HepG2 (cell line): ENCODE measurements around the gene TMEM87A. TPM values are rescaled to one million over a fixed set of nuclear protein-coding genes. Genes with fewer than 3 reads are reported as not detected.

ENCODE experiments used
- ATAC-seq: fragments of 200-7000 bp; cut with Tn5 transposase; 3 replicates; pipeline ENCODE4 v1.9.1; 2020; ENCODE audit warnings: mild to moderate bottlenecking, moderate library complexity
- BruUV-seq: library from RNA; stranded (reverse); fragments of 400-500 nt; replicated peaks from 2 replicates; lab custom pipeline; 2021; lab: Mats Ljungman, UMichigan
- CTCF ChIA-PET: fragments of 300-600 bp; formaldehyde crosslinking; extraction: SDS; loops from one replicate; lab custom pipeline; 2021; ENCODE audit warnings: low total read pairs, inconsistent platforms, low intra/inter-chr PET ratio; lab: Yijun Ruan, JAX
- POLR2A ChIA-PET: fragments of 350-600 bp; sonication (Branson Sonifier 250); formaldehyde crosslinking; loops from one replicate; lab custom pipeline; 2020; ENCODE audit warnings: antibody characterized with exemption, inconsistent platforms; lab: Yijun Ruan, JAX
- DNase-seq: peaks from one replicate; pipeline ENCODE4 v3.0.0-alpha.2; 2015; ENCODE audit warnings: low spot score
- FAIRE-seq: peaks from 3 replicates; lab custom pipeline; 2011; peaks lifted over from hg19 to GRCh38; lab: Jason Lieb, UNC
- H2AFZ ChIP-seq: one replicate; pipeline ENCODE4 v1.6.1; 2011; ENCODE audit warnings: low read length, inconsistent platforms
- H3K27ac ChIP-seq: fragments of 300-600 bp; 3 replicates; pipeline ENCODE4 v1.8.0; 2011; ENCODE audit warnings: mixed run types, mild to moderate bottlenecking, mixed read lengths, low read length, inconsistent platforms; ENCODE audit not compliant: insufficient read depth; ENCODE audit errors: extremely low read length
- H3K27me3 ChIP-seq, 2 experiments: fragments of 200-600 bp in 1 of 2; 2 replicates in 1 of 2; 3 replicates in 1 of 2; pipeline versions ENCODE4 v1.6.0 to v1.8.0; 2011; ENCODE audit warnings: low read length in 2 of 2, mild to moderate bottlenecking in 2 of 2, moderate library complexity in 2 of 2, inconsistent platforms in 1 of 2; ENCODE audit not compliant: insufficient read depth in 2 of 2, control insufficient read depth in 1 of 2
- H3K36me3 ChIP-seq, 2 experiments: fragments of 200-600 bp in 1 of 2; replicated peaks in 1 of 2; 2 replicates in 1 of 2; 3 replicates in 1 of 2; pipeline versions ENCODE4 v1.5.1 to v1.8.0; 2011; ENCODE audit warnings: low read length in 2 of 2, inconsistent platforms in 1 of 2; ENCODE audit not compliant: insufficient read depth in 2 of 2, control insufficient read depth in 1 of 2
- H3K4me1 ChIP-seq: 2 replicates; pipeline ENCODE4 v1.5.1; 2012; ENCODE audit warnings: low read length, inconsistent platforms; ENCODE audit not compliant: insufficient read depth
- H3K4me2 ChIP-seq: 2 replicates; pipeline ENCODE4 v1.6.0; 2011; ENCODE audit warnings: low read depth, low read length, inconsistent platforms
- H3K4me3 ChIP-seq, 3 experiments: fragments of 200-600 bp in 1 of 3; sonication (generic), shearing (Covaris generic) in 1 of 3; replicated peaks in 1 of 3; 2 replicates each; pipeline ENCODE4 v1.5.1; 2011 to 2016; ENCODE audit warnings: low read length in 3 of 3, inconsistent platforms in 2 of 3, low read depth in 2 of 3, mild to moderate bottlenecking in 2 of 3, control low read depth in 1 of 3, mixed read lengths in 1 of 3; ENCODE audit not compliant: insufficient read depth in 1 of 3
- H3K79me2 ChIP-seq: one replicate; pipeline ENCODE4 v1.6.1; 2011; ENCODE audit warnings: low read length, inconsistent platforms; ENCODE audit not compliant: insufficient read depth
- H3K9ac ChIP-seq: 2 replicates; pipeline ENCODE4 v1.6.0; 2011; ENCODE audit warnings: mild to moderate bottlenecking, low read depth, low read length, inconsistent platforms; ENCODE audit not compliant: insufficient read depth
- H3K9me3 ChIP-seq: 2 replicates; pipeline ENCODE4 v1.5.1; 2012; ENCODE audit warnings: mild to moderate bottlenecking, low read length
- H4K20me1 ChIP-seq: 2 replicates; pipeline ENCODE4 v1.6.0; 2011; ENCODE audit warnings: inconsistent platforms, mild to moderate bottlenecking, low read length, moderate library complexity; ENCODE audit not compliant: insufficient read depth
- ARID2 ChIP-seq: sonication (generic); formaldehyde crosslinking; IDR thresholded peaks from 2 replicates; pipeline ENCODE4 v1.8.1; 2022; ENCODE audit warnings: mild to moderate bottlenecking, missing genetic modification reagents, borderline replicate concordance
- ASH2L ChIP-seq: fragments of 300-600, 200-600 bp; sonication (generic); IDR thresholded peaks from 2 replicates; pipeline ENCODE4 v1.7.0; 2017; ENCODE audit warnings: low read depth, mild to moderate bottlenecking, moderate library complexity, mixed read lengths, low read length; ENCODE audit not compliant: insufficient read length
- CEBPB ChIP-seq: IDR thresholded peaks from 2 replicates; pipeline ENCODE4 v1.6.1; 2011; ENCODE audit warnings: low read depth, low read length, improper control_type of control experiment, borderline replicate concordance
- CEBPG ChIP-seq: IDR thresholded peaks from 2 replicates; pipeline ENCODE4 v1.6.1; 2016
- EZH2 ChIP-seq: conservative IDR thresholded peaks from 2 replicates; pipeline ENCODE4 v1.6.1; 2012; ENCODE audit warnings: mild to moderate bottlenecking, low read depth, low read length, moderate library complexity
- FIP1L1 ChIP-seq: fragments of 200-400 bp; formaldehyde crosslinking; IDR thresholded peaks from 2 replicates; pipeline ENCODE4 v1.6.1; 2018; ENCODE audit warnings: low read depth, mild to moderate bottlenecking, low read length, moderate library complexity, borderline replicate concordance; ENCODE audit not compliant: insufficient read depth
- FOXK2 ChIP-seq: fragments of 450-650 bp; IDR thresholded peaks from 2 replicates; pipeline ENCODE4 v1.6.1; 2016
- GTF2F1 ChIP-seq: fragments of 150-350 bp; IDR thresholded peaks from 2 replicates; pipeline ENCODE4 v1.6.1; 2014; ENCODE audit warnings: low read length
- HNF4A ChIP-seq: sonication (generic); formaldehyde crosslinking; IDR thresholded peaks from 2 replicates; pipeline ENCODE4 v1.4.0; 2020; ENCODE audit warnings: missing genetic modification reagents
- KDM2A ChIP-seq: sonication (generic); formaldehyde crosslinking; IDR thresholded peaks from 2 replicates; pipeline ENCODE4 v1.4.0; 2020; ENCODE audit warnings: low read depth, missing genetic modification reagents, borderline replicate concordance
- MIXL1 ChIP-seq: IDR thresholded peaks from 2 replicates; pipeline ENCODE4 v1.6.1; 2016
- MYC ChIP-seq: sonication (generic); formaldehyde crosslinking; IDR thresholded peaks from 2 replicates; pipeline ENCODE4 v1.9.0; 2021; ENCODE audit warnings: missing genetic modification reagents, borderline replicate concordance
- SOX5 ChIP-seq: IDR thresholded peaks from 2 replicates; pipeline ENCODE4 v1.6.1; 2016; ENCODE audit warnings: borderline replicate concordance
- SOX6 ChIP-seq, 2 experiments: fragments of 450-650 bp in 1 of 2; sonication (generic) in 1 of 2; formaldehyde crosslinking in 1 of 2; IDR thresholded peaks; 2 replicates each; pipeline versions ENCODE4 v1.4.0 to v1.6.1; 2017 to 2020; ENCODE audit warnings: antibody characterized with exemption in 1 of 2, mild to moderate bottlenecking in 1 of 2, missing genetic modification reagents in 1 of 2
- SP140L ChIP-seq: sonication (generic); formaldehyde crosslinking; IDR thresholded peaks from 2 replicates; pipeline ENCODE4 v1.4.0; 2020; ENCODE audit warnings: missing genetic modification reagents, borderline replicate concordance
- XBP1 ChIP-seq: sonication (generic); formaldehyde crosslinking; IDR thresholded peaks from 2 replicates; pipeline ENCODE4 v1.5.0; 2020; ENCODE audit warnings: missing genetic modification reagents
- ZEB1 ChIP-seq: IDR thresholded peaks from 2 replicates; pipeline ENCODE4 v1.6.1; 2012; ENCODE audit warnings: mild to moderate bottlenecking, low read depth, inconsistent platforms; ENCODE audit not compliant: insufficient replicate concordance
- ZMYM2 ChIP-seq: sonication (generic); formaldehyde crosslinking; IDR thresholded peaks from 2 replicates; pipeline ENCODE4 v1.8.0; 2022; ENCODE audit warnings: mild to moderate bottlenecking, missing genetic modification reagents
- ZNF441 ChIP-seq: sonication (generic); formaldehyde crosslinking; IDR thresholded peaks from 2 replicates; pipeline ENCODE4 v1.7.0; 2021; ENCODE audit warnings: missing genetic modification reagents, borderline replicate concordance
- ZNF496 ChIP-seq: sonication (generic); formaldehyde crosslinking; IDR thresholded peaks from 2 replicates; pipeline ENCODE4 v1.8.1; 2023; ENCODE audit warnings: mild to moderate bottlenecking, moderate library complexity, missing genetic modification reagents; ENCODE audit not compliant: insufficient replicate concordance
- ZNF543 ChIP-seq: sonication (generic); formaldehyde crosslinking; IDR thresholded peaks from 2 replicates; pipeline ENCODE4 v1.4.0; 2020; ENCODE audit warnings: mild to moderate bottlenecking, missing genetic modification reagents
- WGBS: methylation state at CpG from one replicate; pipeline ENCODE4 v1.1.6; 2017; ENCODE audit warnings: low lambda C conversion rate; 5-methylcytosine and 5-hydroxymethylcytosine counted together
- in situ Hi-C: cut with HindIII; loops from 2 replicates; pipeline ENCODE4 v1.10.0; 2017; ENCODE audit warnings: low pct_unique_long_range_greater_than_20kb; ENCODE audit not compliant: extremely low pct_ligation_motif_present
- intact Hi-C: fragments of 100-400 bp; cut with micrococcal nuclease; formaldehyde crosslinking; loops from one replicate; pipeline ENCODE4 v1.10.0; 2022; ENCODE audit not compliant: unreplicated experiment
- polyA plus RNA-seq, 8 experiments: library from polyadenylated mRNA; depleted of rRNA in 3 of 8; stranded (reverse) in 7 of 8; unstranded in 1 of 8; fragments of >200 nt; fragmentation: Illumina TruSeq in 4 of 8; extraction: Trizol in 4 of 8; gene quantifications; 2 replicates each; pipeline versions ENCODE4 v1.2.1 to v1.2.3, GENCODE V29; 2011 to 2016; ENCODE audit warnings: low read depth in 4 of 8, missing spikeins in 1 of 8, mixed read lengths in 1 of 8; ENCODE audit not compliant: insufficient read depth in 1 of 8
- total RNA-seq, 5 experiments: library from RNA; depleted of rRNA; stranded (reverse); fragments of >200 nt; fragmentation: Illumina TruSeq; extraction: Trizol; gene quantifications; 2 replicates each; pipeline ENCODE4 v1.2.3, GENCODE V29; 2016; ENCODE audit warnings: low read depth in 1 of 5
- TF ChIP-seq, protein P1 (sequence below): IDR thresholded peaks from 2 replicates; pipeline ENCODE4 v1.6.1; 2018; ENCODE audit warnings: missing genetic modification reagents, mild to moderate bottlenecking, missing compliant biosample characterization
- TF ChIP-seq, protein P2 (sequence below): sonication (generic); formaldehyde crosslinking; IDR thresholded peaks from 2 replicates; pipeline ENCODE4 v1.8.0; 2022; ENCODE audit warnings: mild to moderate bottlenecking, missing genetic modification reagents, borderline replicate concordance
- TF ChIP-seq, protein P3 (sequence below): sonication (generic); formaldehyde crosslinking; IDR thresholded peaks from 2 replicates; pipeline ENCODE4 v1.4.0; 2020; ENCODE audit warnings: mild to moderate bottlenecking, missing genetic modification reagents

Gene TMEM87A
- total and polyA plus RNA-seq, 2 of the 13 experiments (the other 11 are each of a cell fraction or from before 2014, with no cell fraction given) = 20.2 to 42.8 TPM

DNA sequence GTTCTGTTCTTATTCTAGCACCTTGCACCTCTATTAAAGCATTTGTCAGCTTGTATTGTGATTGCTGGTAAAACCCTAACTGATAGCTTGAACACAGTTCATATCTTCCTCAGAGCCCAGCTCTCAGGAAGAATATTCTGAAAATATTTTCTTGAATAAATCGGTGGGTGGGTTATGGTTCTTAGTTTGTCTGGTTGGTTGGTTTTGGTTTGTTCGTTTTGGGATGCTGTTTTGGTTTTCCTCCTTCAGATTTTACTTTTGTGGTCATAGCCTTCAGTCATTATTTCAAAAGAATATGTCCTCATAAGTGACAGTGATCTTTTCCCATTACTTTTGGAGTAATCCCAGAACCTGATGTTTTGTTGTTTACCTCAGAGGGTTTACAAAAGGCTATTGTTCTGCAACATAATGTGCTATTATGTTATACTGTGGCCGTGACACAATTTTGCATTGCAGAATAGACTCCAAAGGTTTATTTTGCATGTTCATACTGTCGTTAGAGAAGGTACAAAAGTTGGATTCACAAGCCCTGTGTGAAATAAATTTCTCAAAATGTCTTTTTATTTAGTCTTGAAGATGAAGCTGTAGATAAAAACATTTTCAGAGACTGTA lies 2.7 kb upstream of the TMEM87A start (continued):
- TF ChIP-seq, protein P1, sequence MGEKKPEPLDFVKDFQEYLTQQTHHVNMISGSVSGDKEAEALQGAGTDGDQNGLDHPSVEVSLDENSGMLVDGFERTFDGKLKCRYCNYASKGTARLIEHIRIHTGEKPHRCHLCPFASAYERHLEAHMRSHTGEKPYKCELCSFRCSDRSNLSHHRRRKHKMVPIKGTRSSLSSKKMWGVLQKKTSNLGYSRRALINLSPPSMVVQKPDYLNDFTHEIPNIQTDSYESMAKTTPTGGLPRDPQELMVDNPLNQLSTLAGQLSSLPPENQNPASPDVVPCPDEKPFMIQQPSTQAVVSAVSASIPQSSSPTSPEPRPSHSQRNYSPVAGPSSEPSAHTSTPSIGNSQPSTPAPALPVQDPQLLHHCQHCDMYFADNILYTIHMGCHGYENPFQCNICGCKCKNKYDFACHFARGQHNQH (CRISPR knock-in tag) = no peak
- TF ChIP-seq FOXK2 = peak; percentile 17; the same call in 1 of the 2 replicates
- TF ChIP-seq EZH2 = no peak
- peak; percentile 24 for TF ChIP-seq ASH2L
- TF ChIP-seq GTF2F1 = no peak
- TF ChIP-seq SOX5 = peak; percentile 88
- TF ChIP-seq CEBPB = 0 out of 2 replicates have a peak, but pooled peaks have one; percentile 20
- TF ChIP-seq FIP1L1 = no peak
- TF ChIP-seq CEBPG (CRISPR knock-in tag) = peak; percentile 28; the same call in 1 of the 2 replicates
- no peak for TF ChIP-seq SOX6 (IDR thresholded peaks at IDR 0.05)
- peak; percentile 77 for TF ChIP-seq SOX6 (CRISPR knock-in tag; IDR thresholded peaks at IDR 0.05)
- TF ChIP-seq ARID2 (CRISPR knock-in tag) = no peak

DNA sequence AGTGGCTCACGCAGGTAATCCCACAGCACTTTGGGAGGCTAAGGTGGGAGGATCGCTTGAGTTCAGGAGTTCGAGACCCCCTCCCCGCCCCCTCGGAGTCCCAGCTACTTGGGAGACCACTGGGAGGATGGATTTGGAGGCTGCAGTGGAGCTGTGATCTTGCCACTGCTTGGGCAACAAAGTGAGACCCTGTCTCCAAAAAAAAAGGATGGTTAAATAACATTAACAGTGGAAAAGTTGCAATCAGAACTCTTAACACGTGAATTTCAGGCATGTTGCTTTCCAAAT lies 1.4 kb upstream of the TMEM87A start:
- Histone ChIP-seq H3K4me2 (peak overlapping the region; percentile 89), H3K27ac (peak overlapping the region; percentile 98), H3K36me3 (peaks cover 2 to 6% of the 10 kb centered on the region in 2 experiments; a peak in 3 of 5 replicates), H3K79me2 (peaks cover 51% of the 10 kb centered on the region), H3K9ac (peak overlapping the region; percentile 95), H4K20me1 (0 out of 2 replicates have a peak, but pooled peaks cover 8% of the 10 kb centered on the region), H2AFZ (peak overlapping the region; percentile 64), H3K4me3 (peak overlapping the region; percentile 63 to 89 (median 80)), H3K4me1 (peaks cover 33% of the 10 kb centered on the region), H3K9me3 (no peaks in the 10 kb centered on the region), H3K27me3 (no peaks in the 10 kb centered on the region; a peak in 1 of 5 replicates)
- intact Hi-C loops (loop anchor here (5.0 kb wide), 1 partner anchor 198 kb away; no protein-coding TSS in a partner anchor), in situ Hi-C loops (no loop called here)
- 1% methylated on average over 6 of the region's 6 CpGs for WGBS
- FAIRE-seq = no peak
- ATAC-seq = no peak
- POLR2A ChIA-PET = interaction anchor here (1.0 kb wide), 1 partner anchor 118 kb away, joined by 5 read pairs; no protein-coding TSS in a partner anchor
- DNase-seq = no peak
- no TSS peak for BruUV-seq
- CTCF ChIA-PET = no interaction called here
- no peak for TF ChIP-seq MYC (CRISPR knock-in tag)
- TF ChIP-seq, protein P2, sequence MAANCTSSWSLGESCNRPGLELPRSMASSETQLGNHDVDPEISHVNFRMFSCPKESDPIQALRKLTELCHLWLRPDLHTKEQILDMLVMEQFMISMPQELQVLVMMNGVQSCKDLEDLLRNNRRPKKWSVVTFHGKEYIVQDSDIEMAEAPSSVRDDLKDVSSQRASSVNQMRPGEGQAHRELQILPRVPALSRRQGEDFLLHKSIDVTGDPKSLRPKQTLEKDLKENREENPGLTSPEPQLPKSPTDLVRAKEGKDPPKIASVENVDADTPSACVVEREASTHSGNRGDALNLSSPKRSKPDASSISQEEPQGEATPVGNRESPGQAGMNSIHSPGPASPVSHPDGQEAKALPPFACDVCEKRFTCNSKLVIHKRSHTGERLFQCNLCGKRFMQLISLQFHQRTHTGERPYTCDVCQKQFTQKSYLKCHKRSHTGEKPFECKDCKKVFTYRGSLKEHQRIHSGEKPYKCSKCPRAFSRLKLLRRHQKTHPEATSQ = no peak
- TF ChIP-seq HNF4A = no peak
- TF ChIP-seq KDM2A (CRISPR knock-in tag) = no peak
- TF ChIP-seq, protein P3, sequence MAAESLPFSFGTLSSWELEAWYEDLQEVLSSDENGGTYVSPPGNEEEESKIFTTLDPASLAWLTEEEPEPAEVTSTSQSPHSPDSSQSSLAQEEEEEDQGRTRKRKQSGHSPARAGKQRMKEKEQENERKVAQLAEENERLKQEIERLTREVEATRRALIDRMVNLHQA (CRISPR knock-in tag) = no peak
- TF ChIP-seq ZMYM2 (CRISPR knock-in tag) = peak; percentile 77; the same call in 1 of the 2 replicates
- TF ChIP-seq ZNF496 (CRISPR knock-in tag) = no peak
- TF ChIP-seq XBP1 (CRISPR knock-in tag) = no peak
- no peak for TF ChIP-seq ZNF441 (CRISPR knock-in tag)
- TF ChIP-seq ZEB1 = no peak
- no peak for TF ChIP-seq SP140L (CRISPR knock-in tag)
- no peak for TF ChIP-seq MIXL1 (CRISPR knock-in tag)
- no peak for TF ChIP-seq ZNF543 (CRISPR knock-in tag)
